ENCODE results near the gene CGRRF1.

Gene CGRRF1

GRCh38 chr14:54580933-54581332, 71.2 kb downstream of the CGRRF1 start:
- DNase-seq: no peak

- no peak for DNase-seq
These were observed 72.6 kb downstream of the CGRRF1 start for GRCh38 chr14:54582334-54582733.

GRCh38 chr14:54584097-54584496, 74.4 kb downstream of the CGRRF1 start:
- no peak for DNase-seq

GRCh38 chr14:54585214-54585613, 75.5 kb downstream of the CGRRF1 start:
- DNase-seq: no peak
